Limb (tissue), 2 donors: ENCODE measurements around the gene ZNF41.
A peak's percentile ranks its signal among the peaks of the same experiment; 100 is the strongest.
"Not testable (repeated sequence)": the region's sequence is repeated elsewhere in the genome, so short reads cannot be mapped to it uniquely, and the experiment has no call there.

ENCODE experiments used
- DNase-seq, 2 donors: peaks; one replicate each; pipeline ENCODE4 v3.0.0-alpha.2; 2016; ENCODE audit errors: extremely low spot score in 2 of 2

Gene ZNF41

DNA sequence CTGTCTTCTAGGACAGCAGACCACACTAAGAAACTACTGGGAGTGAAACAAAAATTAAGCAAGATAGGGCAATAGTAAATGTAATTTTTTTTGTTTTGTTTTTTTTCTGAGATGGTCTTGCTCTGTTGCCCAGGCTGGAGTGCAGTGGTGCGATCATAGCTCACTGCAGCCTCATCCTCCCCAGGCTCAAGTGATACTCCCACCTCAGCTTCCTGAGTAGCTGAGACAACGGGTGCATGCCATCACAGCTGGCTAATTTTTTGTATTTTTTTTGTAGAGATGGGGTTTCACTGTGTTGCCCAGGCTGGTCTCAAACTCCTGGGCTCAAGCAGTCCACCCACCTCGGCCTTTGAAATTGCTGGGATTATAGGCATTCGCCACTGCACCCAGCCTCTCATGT lies 9.1 kb upstream of the ZNF41 start:
- not testable (repeated sequence) for DNase-seq

- DNase-seq: no peak
These were observed 6.7 kb upstream of the ZNF41 start for GRCh38 chrX:47489507-47490275.

DNA sequence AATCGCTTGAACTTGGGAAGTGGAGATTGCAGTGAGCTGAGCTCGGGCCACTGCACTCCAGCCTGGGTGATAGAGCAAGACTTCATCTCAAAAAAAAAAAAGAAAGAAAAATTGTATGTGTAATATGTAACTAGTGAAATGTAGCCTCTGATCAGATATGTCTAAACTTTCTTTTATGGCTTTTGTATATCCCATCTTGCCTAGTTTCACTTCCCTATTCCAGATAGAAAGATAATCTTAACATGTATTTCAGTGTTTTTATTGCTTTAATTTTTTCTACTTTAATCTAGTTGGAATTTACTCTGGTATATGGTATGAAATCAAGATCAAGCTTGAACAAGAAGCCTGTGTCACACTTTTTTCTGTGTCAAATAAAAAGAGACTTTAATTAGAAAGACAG lies 1.9 kb upstream of the ZNF41 start:
- DNase-seq: no peak

- peak in 1 of 2 donors; percentile 64 for DNase-seq
These were observed 565 bp upstream of the ZNF41 start for GRCh38 chrX:47483306-47484268.

GRCh38 chrX:47482065-47482511 lies 934 bp downstream of the ZNF41 start:
- peak in 1 of 2 donors; percentile 19 for DNase-seq

DNA sequence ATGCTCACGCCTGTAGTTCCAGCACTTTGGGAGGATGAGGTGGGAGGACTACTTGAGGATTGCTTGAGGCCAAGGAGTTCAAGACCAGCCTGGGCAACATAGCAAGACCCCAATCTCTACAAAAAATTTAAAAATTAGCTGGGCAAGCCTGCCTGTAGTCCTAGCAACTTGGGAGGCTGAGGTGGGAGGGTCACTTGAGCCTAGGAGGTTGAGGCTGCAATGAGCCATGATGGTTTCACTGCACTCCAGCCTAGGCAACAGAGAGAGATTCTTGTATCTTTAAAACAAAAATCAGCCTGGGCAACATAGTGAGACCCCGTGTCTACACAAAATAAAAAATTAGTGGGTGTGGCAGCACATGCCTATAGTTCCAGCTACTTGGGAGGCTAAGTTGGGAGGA lies 1.9 kb downstream of the ZNF41 start:
- DNase-seq: no peak

DNA sequence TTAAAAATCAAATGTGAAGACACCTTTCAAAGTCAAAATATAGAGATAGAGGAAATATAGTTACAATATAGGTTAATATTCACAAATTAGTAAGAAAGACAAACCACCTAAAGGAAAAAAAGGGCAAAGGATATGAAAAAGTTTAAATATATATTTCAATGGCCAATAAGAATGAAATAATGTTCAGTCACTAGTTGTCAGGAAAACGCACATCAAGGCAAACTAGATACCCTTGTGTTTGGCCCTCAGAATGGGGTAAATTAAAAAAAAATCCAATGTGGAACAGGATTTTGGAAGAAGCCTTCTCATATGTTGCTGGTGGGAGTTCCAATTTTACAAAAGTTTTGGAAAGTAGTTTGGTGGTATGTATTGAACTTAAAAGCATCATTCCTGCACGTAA lies 2.4 kb downstream of the ZNF41 start:
- no peak for DNase-seq

DNA sequence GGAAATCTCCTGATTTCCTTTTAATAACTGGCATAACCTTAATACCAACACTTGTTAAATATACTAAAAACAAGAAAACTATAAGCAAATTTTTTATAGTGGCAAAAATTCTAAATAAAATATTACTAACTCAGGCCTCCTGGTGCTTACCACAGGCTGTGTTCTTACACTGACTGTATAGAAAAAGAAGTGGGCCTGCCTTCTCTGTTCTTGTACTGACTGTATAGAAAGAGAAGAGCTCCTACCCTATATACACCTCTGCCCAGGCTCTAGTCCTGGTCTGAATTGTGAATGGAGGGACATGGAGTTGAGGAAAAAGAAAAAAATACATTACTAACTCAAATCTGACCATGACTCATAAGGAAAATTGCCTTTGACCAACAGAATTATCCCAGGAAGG lies 7.5 kb downstream of the ZNF41 start:
- DNase-seq: no peak

DNA sequence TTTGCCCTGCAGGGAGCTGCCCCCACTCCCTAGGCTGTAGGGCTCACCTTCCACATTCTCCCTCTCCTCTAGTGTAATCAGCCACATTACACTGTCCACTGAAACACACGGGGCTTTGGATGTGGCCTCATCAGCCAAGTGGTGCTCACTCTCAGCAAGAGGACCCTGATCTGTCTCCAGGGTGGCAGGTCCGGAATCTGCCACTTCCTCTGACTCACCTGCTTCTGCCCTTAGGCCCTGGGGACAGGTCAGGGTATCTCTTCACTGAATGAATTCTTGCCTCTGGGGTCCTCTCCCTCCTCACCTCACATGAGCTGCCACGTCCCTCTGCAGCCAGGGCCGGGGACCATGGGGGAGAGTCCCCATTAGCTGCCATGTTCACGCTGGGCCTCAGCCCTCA lies 15.9 kb downstream of the ZNF41 start:
- no peak for DNase-seq

DNA sequence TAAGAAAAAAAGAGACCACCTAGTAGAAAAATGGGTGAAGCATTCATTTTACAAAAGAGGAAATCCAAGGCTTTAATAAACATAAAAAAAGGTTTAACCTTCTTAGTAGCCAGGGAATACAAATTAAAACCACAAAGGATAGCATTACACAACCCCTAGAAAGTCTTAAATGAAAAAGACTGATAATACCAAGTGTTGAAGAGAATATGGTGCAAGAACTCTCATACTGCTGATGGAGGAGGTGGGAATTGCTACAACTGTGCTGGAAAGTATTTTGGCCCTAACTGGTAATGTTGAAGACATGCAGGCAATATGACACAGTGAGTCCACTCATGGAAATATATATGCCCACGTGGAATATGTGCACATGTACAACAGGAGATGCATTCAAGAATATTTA lies 22.5 kb downstream of the ZNF41 start:
- no peak for DNase-seq

DNA sequence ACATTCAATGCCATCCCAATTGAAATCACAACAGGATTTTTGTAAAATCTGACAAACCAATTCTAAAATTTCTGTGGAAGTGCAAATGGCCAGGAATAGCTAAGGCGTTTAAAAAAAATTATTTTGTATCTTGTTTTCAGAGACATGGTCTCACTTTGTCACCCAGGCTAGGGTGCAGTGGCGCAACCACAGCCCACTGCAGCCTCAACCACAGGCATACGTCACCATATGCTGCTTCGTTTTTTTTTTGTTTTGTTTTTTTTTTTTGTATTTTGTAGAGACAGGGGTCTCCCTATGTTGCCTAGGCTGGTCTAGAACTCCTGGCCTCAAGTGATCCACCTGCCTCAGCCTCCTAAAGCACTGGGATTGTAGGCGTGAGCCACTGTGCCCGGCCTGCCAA lies 24.5 kb downstream of the ZNF41 start:
- DNase-seq: no peak

- DNase-seq: no peak
These were observed 26.9 kb downstream of the ZNF41 start for GRCh38 chrX:47456080-47456479.

- no peak for DNase-seq
These were observed 30.9 kb downstream of the ZNF41 start for GRCh38 chrX:47452112-47452511.

DNA sequence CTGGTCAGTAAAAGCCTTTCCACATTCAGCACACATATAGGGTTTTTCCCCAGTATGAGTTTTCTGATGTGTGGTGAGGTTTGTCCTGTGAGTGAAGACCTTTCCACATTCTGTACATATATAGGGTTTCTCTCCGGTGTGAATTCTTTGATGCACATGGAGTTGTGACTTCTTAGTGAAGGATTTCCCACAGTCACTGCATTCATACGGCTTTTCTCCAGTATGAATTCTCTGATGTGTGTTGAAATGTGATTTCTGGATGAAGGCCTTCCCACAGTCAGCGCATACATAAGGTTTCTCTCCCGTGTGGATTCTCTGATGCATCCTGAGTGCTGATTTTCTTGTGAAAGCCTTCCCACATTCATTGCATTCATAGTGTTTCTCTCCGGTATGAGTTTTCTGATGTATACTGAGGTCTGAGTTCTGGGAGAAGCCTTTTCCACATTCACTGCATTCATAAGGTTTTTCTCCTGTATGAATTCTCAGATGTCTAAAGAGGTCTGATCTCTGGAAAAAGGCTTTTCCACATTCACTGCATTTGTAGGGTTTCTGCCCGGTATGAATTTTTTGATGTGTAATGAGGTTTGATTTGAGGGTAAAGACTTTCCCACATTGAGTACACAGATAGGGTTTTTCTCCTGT lies 34.7 kb downstream of the ZNF41 start:
- DNase-seq: no peak

GRCh38 chrX:47447607-47448006 lies 35.4 kb downstream of the ZNF41 start:
- DNase-seq: no peak

DNA sequence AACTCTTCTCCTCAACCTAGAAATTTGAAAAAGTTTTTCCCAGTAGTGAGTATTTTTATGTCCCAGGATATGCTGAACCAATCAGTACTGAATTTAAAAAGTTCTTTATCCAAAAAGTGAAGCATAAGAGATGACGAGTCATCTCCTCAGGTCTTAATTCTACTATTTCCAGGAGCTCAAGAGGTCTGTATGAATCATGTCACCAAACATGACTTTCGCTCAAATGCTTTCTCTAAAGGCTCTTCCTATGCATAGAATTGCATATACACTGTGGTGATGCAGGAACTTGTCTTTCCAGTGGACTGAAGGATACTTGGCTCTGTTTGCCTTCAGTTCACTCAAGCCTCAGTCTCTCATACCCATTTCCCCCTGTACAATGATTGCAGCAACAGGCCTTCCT lies 36.1 kb downstream of the ZNF41 start:
- DNase-seq: no peak

GRCh38 chrX:47446431-47446830 lies 36.6 kb downstream of the ZNF41 start:
- no peak for DNase-seq

DNA sequence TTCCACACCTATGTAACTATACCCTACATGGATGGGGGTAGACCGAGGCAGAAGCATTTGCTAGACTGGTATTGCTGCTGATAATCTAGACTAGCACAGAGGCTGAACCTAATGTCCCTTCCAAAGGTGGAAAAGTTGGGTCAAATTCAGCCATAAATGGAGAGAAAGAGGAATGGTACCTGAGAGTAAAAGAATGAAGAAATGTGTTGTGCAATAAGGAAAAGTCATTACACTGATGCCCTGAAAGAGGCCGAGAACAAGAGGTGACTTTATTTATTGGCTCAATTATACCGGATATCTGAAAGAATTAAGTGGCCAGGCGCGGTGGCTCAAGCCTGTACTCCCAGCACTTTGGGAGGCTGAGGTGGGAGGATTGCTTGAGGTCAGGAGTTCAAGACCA lies 52.1 kb downstream of the ZNF41 start:
- no peak for DNase-seq

DNA sequence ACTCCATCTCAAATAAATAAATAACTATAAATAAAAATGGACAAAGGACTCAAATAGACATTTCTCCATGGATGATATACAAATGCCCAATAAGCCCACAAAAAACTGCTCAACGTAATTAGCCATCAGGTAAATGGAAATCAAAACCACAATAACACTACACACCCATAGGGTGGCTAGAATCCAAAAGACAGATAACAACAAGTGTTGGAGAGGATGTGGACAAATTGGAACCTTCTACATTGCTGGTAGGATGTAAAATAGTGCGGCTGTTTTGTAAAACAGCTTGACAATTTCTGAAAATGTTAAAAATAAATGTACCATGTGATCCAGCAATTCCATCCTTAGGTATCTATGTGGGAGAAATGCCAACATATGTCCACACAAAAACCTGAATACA lies 60.6 kb downstream of the ZNF41 start:
- DNase-seq: no peak

DNA sequence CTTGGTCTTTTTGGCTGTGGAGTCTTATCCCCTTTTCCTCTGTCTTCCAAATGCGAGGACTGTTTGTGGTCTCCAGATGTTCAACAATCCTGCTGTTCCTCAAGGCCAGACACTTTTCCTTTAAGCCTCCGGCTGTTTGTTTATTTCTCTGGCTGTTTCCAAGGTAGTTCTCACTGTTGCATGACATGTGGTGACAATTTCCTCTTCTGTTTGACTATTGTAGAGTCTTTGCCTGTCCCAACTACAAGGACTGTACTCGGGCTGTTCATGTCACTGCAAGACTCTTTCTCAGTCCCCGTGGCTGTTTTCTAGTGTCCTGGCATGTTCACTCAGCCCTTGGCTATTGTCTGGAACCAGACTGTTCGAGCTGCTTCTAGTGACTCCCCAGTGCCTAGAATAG lies 62.1 kb downstream of the ZNF41 start:
- DNase-seq: no peak

DNA sequence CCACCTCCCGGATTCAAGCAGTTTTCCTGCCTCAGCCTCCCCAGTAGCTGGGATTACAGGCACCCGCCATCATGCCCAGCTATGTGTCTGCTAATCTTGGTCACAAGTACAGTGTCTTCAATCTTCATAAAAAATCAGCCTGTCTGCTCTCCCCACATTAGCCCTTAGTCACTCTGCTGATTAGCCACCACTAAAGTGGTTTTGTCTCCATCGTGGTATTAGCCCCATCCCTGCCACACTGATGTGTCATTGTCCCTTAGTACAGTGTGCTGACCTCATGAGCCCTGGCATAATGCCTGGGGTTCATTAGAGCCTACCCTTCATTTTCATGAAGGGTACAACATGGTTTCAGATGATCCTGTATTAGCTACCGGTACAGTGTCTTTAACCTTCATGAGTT lies 62.8 kb downstream of the ZNF41 start:
- no peak for DNase-seq

DNA sequence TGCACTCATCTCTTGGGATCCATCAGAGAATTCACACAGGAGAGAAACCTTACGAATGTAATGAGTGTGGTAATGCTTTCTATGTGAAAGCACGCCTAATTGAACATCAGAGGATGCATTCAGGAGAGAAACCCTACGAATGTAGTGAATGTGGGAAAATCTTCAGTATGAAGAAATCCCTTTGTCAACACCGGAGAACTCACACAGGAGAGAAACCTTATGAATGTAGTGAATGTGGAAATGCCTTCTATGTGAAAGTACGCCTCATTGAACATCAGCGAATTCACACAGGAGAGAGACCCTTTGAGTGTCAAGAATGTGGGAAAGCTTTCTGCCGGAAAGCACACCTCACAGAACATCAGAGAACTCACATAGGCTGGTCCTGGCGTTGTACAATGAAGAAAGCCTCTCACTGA lies 69.8 kb downstream of the ZNF41 start:
- no peak for DNase-seq
